Fibroblast of pulmonary artery (primary cell): ENCODE results near the gene NOL4L.

Experiments used
- DNase-seq: peaks from one replicate; pipeline ENCODE4 v3.0.0-alpha.2; 2010; ENCODE audit warnings: low read depth
- H3K4me3 ChIP-seq: replicated peaks from 2 replicates; pipeline ENCODE4 v1.5.1; 2011; ENCODE audit warnings: low read depth, mild to moderate bottlenecking, control low read depth, low read length, moderate library complexity
- TF ChIP-seq, protein P1 (sequence below): IDR thresholded peaks from 2 replicates; pipeline ENCODE4 v1.5.1; 2011; ENCODE audit warnings: mild to moderate bottlenecking, control low read depth, low read length, inconsistent platforms; ENCODE audit errors: missing control alignments

NOL4L gene

DNA sequence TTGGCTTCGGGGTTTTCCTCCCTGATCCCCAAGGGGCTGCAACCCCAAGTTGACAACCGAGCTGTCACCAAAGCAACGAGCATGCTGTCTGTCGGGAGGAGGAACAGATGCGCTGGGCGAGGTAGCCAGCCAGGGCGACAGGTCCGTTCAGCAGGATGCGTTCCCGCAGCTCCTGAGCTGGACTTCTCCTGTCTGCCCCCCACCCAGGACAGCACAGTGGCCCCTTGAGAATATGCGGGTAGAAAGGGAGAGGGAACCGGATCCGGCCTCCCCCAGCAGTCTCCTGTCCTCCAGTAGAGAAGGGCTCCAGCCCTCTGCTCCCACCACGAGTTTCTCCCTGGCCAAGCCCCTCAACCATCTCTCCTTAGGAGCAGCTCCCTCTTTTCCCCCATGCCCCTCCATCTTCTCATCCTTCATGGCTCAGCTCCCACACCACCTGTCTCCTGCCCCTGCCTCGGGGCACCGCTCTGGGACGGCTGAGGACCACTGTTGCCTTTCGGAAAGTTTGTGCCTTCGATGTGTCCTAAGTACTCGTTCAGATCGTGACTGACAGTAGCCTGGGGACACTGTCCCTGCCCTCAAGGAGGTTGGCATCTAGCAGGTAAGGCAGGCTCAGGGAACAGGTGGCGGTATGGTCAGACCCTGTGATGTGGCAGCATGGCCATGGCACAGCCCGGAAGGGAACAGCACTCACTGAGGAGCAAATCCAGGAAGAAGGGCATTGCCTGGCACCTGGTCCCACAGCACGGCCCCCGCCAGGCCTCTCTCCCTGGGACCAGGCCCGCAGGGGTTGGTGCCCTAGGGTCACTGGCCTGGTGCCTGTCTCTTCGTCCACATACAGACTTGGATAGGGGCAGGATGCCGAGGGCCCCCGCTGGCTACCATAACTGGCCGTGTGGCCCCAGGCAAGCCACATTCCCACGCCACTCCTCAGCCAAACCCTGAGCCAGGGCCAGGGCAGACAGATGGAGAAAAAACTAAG, 130.7 kb downstream of the NOL4L start:
- DNase-seq, result no peak
- TF ChIP-seq, protein P1, sequence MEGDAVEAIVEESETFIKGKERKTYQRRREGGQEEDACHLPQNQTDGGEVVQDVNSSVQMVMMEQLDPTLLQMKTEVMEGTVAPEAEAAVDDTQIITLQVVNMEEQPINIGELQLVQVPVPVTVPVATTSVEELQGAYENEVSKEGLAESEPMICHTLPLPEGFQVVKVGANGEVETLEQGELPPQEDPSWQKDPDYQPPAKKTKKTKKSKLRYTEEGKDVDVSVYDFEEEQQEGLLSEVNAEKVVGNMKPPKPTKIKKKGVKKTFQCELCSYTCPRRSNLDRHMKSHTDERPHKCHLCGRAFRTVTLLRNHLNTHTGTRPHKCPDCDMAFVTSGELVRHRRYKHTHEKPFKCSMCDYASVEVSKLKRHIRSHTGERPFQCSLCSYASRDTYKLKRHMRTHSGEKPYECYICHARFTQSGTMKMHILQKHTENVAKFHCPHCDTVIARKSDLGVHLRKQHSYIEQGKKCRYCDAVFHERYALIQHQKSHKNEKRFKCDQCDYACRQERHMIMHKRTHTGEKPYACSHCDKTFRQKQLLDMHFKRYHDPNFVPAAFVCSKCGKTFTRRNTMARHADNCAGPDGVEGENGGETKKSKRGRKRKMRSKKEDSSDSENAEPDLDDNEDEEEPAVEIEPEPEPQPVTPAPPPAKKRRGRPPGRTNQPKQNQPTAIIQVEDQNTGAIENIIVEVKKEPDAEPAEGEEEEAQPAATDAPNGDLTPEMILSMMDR, result no peak
- H3K4me3 ChIP-seq, result no peak overlapping the region

DNA sequence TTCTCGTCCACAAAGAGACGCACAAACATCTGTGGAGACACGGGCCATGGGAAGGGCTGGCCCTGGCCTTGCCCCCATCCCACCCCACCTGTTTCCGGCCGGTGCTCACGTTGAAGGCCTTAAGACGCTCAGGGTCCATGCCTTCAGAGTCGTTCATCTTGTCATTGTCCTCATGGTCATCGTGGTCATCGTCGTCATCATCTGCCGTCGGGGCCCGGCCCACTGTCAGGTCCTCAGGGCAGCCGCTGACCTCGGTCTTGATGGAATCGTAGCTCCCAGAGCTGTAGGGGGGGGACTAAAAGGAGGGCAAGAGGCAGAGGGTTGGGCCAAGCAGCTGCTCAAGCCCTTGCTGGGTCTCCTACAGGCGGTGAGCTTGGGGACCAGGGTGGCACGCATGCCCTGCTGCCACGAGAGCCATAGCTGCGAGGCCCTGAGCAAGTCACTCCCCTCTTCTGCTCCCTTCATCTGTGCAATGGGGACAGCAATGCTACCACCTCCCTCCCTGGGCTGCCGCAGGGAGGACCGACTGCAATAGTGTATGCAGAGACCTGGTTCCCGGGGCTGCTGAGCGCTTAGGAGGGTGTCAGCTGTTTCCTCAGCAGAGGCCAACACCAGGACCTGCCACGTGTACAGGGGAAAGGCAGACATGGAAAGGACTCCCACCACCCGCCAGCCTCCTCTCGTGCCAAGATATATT, 131.5 kb downstream of the NOL4L start:
- TF ChIP-seq, protein P1, result no peak

DNA sequence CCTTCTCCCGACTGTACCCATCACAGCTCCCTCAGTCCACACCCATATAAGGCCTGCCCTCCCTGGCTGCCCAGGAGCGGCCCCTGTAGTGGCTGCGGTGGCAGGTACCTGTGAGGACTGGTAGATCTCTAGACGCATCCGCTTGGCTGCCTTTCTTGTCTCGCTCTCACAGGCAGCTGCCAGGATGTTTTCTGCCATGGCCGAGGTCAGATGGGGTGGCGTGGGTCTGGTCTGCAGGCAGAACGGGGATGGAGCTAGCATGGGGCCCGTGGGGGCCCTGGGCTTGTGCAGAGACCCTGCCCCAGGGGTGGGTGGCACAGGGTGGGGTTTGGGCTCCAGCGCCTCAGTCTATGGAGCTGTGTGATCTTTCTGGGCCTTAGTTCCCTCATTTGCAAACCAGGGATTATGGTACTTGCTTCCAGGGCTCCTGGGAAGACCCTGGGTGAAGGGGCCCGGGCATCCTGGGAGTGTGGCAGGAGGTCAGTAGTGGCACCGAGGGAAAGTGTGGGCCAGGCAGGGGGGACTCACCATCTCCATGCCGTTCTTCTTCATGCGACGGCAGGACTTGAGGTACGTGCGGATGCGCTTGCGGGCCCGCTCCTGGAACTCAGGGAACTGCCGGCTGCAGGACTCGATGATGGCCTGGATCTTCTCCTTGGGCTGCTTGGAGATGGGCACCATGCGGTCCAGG, 132.2 kb downstream of the NOL4L start:
- TF ChIP-seq, protein P1, result no peak
- no peak overlapping the region for H3K4me3 ChIP-seq
- DNase-seq, result no peak

More for the DNA sequence above, 131.5 kb downstream of the NOL4L start:
- H3K4me3 ChIP-seq, result no peak overlapping the region
- no peak for DNase-seq

DNA sequence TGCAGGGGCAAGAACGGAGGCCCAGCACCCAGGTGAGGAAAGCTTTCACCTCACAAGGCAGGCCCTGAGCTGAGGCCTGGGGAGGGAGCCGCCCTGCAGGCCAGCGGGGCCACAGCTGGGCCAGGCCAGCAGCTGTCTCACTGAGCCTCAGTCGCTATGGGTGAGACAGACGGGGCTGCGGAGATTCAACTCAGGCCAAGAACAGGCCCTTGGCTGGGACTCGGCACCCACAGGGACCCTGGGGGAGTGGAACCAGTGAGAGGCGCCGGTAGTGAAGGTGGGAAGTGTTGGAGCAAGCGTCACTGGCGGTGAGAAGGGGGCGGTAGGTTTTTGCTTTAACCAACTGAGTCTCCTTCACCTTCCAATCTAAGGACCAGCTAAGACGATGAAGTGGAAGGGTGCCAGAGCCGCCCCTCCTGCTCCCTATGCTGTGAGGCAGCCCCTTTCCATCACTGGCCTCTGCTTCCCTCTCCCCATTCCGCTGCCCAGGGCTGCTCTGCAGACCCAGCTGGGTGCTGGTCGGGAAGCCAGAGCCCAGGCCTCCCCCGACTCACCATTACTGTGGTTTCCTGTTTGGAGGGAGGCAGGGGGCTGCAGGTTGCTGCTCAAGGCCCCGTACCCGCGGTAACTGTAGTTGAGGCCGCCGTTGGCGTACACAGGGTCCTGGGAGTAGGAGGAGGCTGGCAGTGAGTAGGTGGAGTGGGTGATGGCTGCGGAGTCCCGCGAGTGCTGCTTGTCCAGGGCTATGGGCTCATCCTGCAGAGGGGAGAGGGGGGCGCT, 133.3 kb downstream of the NOL4L start:
- DNase-seq, result no peak
- TF ChIP-seq, protein P1, result no peak
- H3K4me3 ChIP-seq, result no peak overlapping the region

DNA sequence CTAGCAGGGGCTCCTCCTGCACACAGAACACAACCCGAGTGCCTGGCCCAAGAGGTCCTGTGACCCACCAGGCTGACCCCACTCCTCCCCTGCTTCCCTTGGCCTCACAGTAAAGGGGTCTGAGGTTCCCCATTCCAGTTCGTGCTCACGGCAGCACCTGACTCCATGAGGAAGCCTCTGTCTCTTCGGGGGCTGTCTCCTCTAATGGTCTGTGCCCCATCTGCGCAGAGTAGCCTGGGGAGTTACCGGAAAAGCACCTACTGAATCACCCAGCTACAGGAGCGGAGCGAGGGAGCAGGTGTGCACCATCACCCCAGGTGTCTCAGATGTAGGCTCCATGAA, 133.8 kb downstream of the NOL4L start:
- DNase-seq, result no peak
- no peak overlapping the region for H3K4me3 ChIP-seq
- TF ChIP-seq, protein P1, result no peak

DNA sequence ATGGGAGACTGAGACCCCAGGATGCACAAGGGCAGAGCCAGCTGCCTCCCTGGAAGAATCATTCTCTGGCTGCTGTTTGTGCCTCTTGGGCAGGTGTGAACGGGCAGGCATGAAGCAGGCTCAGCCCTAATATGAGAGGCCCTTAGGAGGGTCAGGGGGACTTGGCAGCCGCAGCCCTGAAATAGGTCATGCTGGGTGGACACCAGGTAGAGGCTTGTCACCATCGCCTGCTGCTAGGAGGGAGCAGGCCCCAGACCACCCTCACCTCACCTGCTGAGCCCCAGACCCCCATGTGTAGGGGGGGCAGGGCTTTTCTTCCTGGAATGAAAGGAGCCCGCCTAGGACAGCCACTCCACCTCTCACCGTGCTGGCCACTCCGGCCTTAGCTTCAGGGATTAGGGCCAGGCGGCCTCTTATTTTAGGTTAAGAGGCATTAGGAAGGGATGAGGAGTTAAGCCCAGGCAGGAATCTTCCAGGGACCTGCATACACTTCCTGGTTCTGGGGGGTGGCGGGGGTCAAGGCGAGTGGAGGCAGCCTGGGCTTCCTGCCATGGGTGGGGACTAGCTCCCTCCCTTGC, 134.6 kb downstream of the NOL4L start:
- DNase-seq, result no peak
- H3K4me3 ChIP-seq, result no peak overlapping the region

More for the DNA sequence above, 134.6 kb downstream of the NOL4L start:
- TF ChIP-seq, protein P1, result no peak
